DMS153 treated with DMSO at 0.1 percent for 48 hours (cell line): ENCODE data around the gene LSAMP.
"Not testable (repeated sequence)": the region's sequence is repeated elsewhere in the genome, so short reads cannot be mapped to it uniquely, and the experiment has no call there.

Source experiments
- DNase-seq: peaks from one replicate; lab custom pipeline; 2025; ENCODE audit not compliant: unreplicated experiment; lab: John Stamatoyannopoulos, UW

The LSAMP gene

DNA sequence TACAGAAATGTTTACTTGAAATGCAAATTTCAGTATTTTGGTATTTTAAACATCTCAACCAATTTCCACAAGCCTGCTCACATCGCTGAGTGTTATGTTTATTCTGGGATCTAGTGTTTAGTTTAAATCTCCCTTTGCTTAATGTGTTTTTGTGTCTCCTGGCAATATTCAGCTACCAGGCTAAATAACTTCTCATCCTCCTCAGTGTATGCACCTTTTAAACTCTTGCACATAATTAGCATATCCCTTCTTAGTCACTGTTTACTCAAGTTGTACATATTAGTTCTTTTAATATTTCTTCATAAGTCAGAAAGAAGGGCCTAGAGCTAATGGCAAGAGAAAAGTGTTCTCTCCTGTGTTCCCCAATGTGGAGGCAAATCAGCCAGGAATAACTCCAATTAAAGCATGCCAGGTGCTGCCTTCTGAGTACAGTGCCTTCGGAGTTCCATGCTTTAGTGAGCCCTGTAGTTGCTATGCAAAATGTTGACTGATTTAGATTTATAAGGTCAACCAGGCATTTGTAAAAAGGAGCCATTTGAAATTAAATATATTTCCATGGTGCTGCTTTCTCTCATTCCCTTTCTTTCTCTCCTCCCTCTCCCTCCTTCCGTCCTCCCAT is 587.7 kb downstream of the LSAMP start:
- no peak for DNase-seq

DNA sequence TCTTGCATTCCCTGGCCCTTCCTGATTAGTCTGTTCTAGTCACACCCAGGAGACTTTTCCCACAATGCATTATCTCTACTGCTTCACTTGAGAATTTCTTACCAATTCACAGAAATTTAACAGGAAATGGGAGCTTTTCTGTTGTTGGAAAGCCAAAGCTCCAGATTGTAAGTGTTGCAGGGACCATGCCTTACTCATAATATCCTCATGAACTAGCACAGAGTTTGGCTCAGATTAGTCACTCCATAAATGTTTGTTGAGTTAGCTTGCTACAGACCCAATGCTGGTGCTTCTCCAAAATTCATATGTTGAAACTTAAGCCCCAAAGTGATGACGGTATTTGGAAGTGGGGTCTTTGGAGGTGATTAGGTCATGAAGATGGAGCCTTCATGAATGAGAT is 589.4 kb downstream of the LSAMP start:
- no peak for DNase-seq

DNA sequence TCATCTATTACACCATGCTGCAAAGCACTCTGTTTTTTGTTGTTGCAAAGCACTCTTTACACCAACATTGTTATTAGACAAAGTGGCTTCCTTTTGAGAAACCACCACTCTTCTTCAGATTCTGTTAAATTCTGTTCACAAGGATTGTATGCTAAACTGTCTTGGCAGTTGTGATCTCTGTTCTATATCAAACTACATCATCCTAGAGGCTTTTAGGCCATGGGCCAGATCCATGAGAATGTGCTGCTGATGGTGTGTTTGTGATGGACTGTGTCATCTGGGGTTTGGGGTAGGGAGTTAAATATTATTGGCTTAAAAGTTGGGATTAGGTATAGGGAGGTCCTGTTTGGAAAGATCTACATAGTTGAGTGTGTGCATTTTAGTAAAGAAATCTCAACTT is 592.2 kb downstream of the LSAMP start:
- no peak for DNase-seq

DNA sequence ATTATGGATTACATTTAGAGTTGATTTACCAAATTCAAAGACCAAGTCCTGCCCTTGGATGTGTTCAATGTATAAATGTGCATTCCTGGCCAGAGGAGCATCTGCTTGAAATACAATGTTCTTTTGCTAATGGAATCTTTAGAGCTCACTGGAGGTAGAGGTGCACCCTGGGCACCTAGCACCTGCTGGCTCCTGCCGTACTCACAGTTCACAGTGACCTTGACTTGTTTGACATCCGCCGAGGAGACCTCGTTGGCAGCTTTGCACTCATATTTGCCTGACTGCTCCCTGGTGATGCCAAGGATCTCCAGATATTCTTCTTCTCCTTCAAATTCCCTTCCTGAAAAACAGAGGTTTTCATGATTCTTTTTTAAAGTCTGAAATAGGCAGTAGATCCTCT is 593.0 kb downstream of the LSAMP start:
- no peak for DNase-seq

DNA sequence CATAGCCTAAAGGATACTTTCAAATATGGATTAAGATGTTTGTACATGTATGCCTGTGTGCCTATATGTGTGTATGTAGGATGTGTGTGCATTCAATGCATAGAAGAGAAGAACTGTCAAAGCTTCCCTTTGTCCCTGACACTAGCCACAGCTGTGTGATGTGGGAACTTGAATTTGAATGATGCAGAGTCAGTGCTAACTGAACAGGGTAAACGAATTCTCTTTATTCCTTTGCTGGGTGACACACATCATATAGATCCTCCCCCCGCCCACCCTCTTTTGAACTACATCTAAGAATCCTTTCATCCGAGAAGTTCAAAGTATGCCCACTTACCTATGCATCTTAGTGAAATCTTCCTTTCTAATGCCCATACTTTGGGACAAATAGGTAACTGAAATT is 593.7 kb downstream of the LSAMP start:
- no peak for DNase-seq

DNA sequence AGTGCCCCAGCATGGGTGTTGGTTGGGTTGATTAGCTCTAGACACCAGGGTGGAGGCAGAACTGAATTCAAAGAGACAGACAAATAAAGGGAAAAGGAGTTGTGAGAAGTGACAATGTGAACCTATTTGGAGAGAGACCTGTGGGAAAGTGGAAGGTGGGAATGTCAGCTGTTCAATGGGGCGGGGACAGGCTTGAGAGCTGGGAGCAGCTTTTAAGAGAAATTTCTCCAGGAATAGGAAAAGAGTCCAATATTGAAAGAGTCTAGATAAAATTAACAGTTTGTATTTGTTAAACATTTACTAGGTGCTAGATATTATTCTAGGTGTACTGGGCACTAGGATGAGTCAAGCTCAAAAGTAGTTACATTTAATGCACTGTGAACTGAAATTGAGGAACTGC is 596.6 kb downstream of the LSAMP start:
- DNase-seq: no peak

DNA sequence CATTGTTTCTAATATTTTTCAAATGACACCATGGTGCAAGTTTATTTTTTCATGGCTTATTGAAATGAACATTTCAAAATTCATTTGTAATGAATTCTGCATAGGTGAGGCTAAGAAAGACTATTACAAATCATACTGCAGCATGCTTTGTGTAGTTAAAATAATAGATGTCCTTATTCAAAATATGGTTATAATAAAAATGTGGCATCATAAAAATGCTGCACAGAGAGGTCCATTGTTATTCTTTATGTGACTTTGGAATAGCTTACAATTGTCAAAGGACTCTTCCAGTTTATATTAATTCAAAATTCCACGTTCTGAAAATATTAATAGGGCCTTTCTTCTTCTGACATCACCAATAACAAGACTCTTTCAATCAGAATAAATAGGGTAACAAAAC is 599.3 kb downstream of the LSAMP start:
- DNase-seq: no peak

DNA sequence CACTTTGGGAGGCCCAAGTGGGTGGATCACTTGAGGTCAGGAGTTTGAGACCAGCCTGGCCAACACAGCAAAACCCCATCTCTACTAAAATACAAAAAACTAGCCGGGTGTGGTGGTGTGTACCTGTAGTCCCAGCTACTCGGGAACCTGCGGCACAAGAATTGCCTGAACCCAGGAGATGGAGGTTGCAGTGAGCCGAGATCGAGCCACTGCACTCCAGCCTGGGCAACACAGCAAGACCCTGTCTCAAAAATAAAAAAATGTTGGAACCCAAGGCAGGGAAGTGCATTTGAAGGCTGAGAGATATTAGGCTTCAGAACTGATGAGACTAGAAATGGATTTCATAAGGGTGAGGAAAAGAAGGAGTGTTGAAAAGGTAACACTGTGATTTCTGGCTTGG is 600.6 kb downstream of the LSAMP start:
- DNase-seq: not testable (repeated sequence)

DNA sequence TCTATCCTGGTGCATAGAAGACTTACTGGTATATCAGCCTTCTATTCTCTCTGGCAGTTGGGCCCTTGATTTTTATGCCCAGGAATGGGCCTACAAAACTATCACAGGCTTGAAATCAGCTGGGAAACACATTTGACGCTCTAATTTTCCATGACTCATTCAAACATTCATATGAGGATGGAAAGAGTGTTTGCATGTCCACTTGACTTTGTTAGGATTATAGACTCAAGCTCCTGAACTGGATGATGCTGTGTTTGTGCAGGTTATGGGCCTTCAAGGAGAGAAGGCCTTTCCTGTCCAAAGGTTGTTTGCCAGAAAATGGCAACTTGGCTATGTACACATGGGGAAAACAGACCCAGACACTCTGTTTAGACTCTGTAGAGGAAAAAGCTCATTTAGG is 602.1 kb downstream of the LSAMP start:
- peak; percentile 96 for DNase-seq

DNA sequence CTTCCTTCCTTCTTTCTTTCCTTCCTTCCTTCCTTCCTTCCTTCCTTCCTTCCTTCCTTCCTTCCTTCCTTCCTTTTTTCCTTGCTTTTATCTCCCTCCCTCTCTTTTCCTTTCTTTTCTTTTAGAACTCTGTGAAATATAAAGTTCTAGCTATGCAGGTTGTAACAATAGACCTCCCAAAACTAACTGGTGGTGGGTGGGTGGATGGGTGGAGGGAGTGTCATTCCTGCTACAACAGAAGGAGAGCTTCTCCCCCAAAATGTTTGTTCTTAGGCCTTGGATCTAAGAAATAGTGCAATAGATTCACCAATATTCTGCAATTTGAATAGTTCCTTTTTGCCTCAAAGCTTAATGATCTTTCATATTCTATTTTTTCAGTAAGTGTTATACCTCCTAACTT is 606.0 kb downstream of the LSAMP start:
- no peak for DNase-seq

DNA sequence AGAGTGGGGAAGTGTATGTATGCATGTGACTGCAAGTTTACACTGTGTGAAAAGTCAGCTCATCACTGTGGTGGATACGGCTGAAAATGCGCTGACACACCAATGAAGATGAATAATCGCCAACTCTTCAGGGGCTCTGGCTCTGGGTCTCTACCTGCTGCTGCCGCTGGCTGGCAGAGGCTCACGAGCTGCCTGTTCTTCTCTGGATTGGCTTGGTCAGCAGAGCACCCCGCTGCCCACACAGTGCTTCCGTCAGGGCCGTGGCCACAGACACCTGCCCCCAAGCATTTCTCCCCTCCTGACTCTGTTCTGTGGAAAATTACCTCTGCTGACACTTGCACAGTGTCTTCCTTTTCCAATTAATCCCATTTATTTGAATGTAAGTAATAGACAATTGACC is 606.5 kb downstream of the LSAMP start:
- DNase-seq: no peak

DNA sequence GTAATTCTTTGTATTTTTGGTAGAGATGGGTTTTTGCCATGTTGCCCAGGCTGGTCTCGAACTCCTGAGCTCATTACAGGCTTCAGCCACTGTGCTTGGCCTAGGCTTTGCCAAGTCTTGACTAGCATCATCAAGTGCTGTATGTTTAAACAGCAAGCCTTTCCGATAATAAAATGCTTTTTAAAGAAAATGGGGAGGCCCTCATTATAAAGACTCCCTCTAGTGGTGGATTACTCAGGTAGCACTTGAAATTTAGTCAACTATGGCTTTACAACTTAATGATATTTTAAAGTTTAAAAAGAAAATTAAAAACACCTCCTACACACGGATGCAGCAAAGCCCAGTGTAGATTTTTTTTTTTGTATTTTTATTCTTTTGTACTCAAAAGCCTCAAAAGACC is 608.3 kb downstream of the LSAMP start:
- peak; percentile 20 for DNase-seq

DNA sequence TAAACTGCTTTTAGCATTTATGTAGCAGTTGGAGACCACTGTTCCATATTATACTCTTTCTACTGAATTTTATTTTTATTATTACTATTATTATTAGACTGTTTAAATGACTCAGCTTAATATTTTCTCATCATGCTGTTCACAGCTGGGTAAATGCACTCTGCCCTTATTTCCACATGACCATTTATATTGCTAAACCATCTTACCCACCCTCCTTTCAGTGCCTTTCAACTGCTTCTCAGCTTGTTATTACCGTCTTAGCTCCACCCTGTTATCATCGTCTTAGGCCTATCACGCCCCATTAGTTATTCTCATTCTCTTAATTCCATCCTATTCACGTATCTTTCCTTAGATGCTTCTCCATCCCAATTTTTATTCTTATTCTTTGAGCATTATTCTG is 609.3 kb downstream of the LSAMP start:
- DNase-seq: no peak

DNA sequence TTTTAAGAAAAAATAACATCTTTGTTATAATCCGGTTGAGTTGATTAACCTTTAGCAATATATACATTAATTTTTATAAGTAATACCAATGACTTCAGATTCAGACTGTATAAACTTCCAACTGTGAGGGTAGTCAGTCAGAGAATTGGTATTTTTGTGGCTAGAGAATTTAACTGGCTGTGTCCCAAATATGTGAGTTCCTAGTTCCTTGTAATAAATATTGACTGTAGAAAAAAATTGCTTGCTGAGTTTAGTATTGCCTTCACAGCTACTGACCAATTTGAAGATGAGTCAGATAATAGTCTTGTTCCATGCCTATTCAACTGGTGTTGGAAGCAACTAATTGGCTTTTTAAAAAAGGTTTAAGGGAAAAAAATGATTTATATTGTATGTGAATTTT is 611.2 kb downstream of the LSAMP start:
- DNase-seq: no peak

DNA sequence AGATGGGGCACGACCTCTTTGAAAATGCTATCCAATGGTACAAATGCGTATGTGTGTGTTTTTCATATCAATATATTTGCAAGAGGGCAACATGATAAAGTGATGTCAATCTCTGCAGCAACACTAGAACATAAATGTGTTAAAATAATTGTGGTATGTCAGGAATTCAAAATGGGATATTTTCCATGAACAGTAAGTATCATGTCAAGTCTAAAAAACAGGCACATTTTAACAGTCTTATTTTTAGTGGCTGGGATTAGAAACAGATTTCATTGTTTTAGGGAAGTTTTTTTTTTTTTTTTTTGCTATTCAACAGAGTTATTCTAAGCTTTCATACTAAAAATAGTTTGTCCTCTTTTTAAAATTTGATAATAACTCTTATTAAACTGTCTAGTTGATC is 612.2 kb downstream of the LSAMP start:
- DNase-seq: no peak

DNA sequence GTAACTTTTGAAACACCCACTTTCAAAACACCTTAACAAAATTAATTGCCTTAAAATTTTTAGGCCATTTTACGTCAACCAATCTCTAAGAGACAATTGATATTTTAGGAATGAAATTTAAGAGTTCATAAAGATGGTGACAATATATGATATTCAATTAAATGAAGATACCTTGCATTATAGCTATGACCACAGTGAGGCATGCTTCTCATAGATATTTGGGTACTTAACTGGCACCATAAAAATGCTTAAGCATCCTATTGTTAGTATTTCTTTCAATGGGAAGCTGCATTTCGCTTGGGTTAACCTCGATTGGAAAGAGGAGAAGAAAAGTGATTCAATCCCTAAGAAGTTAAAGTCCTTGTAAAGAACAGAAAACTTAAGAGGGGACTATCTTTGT is 613.0 kb downstream of the LSAMP start:
- no peak for DNase-seq

DNA sequence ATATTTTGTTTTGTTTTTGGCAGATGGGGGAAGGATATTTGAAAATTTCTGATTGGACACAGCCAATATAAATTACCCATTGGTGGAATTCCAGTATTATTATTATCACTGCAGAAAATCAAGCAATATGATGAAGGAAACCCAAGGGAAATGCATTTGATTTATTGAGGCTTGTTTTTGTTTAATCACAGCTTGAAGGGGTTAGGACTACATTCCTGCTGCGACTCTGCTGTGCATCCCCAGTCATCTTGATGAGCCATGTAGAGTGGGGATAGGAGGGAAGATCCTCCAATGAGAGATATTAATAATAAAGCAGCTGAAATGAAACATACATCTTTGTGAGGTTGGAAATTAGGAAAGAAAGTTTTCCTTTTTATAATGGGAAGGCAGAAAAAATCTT is 613.4 kb downstream of the LSAMP start:
- no peak for DNase-seq

DNA sequence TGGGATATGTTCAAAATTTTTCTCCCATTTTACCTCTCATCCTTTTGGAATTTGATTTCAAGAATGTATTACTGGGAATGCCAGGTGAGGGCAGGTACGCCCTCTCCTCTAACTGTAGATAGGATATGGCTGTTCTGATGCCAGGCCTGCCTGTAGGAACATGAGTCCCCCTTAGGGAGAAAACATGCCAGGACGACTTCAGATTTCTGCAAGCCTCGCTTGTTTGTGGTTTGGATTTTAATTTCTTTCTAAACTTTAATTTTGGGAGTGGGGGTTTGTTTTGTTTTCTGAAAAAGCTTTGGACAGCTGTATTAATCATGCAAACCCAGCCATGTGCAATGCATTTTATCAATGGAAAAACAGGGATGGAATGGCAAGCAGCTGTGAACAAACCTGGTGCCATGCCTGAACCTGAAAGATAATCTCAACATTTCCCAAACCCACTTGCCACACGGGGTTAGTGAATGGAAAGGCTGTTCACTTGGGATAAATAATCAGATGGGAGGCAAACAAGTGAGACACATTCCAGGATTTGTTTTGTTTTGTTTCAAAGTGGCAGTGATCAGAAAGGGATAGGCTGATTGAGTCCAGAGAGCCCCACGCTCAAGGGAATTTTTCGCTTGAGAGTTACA is 614.4 kb downstream of the LSAMP start:
- DNase-seq: no peak

DNA sequence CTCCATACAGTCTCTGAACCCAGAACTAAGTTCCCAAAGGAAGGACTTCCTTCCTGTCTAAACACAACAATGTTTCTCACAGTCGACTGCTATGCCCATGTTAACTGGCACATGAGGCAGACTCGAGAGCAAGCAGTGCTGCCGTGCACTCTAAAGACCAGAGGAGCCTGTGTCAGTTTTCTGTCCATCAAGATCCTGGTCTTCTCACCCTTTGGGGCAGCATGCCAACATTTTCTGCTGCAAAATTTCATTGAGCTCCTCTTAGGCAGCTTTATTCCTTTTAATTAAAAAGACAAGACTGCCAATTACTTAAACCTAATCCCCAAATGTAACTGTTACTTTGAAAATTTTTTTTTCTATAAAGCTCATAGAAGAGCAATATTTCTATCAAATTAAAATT is 616.9 kb downstream of the LSAMP start:
- no peak for DNase-seq

DNA sequence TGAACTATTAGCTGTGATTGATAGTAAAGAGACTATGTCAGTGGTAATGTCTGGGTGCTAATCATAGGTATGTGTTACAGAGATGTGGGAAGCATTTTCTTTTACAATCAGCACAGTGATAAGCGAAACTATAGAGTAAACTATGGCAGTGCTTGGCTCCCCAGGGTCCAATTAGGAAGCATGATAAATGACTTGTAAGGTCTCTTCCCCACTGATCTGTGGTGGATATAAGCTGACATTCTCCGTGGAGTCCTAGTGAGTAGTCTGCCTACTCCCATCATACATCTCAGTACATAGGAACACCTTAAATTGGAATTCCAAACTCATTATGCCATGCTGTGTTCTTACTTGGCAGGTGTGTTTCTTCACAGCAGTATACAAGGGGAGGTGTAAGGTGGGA is 617.8 kb downstream of the LSAMP start:
- no peak for DNase-seq

DNA sequence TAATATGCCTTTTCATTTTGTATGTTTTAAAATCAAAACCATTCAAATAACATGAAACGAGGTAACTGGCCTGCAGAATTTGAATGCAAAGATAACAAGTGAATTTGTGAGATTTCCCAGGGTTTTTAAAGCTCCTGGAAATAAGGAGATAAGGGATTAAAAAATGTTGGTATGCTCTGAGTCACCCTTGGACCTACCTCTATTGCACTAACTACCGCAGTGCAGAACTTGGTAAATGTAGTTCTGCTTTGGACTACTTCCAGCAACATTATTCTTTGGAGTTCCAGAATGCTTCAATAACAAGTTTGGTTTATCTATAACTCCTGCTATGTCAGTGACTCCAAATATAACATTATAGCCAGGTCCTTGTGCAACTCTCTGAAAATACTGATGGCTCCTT is 620.2 kb downstream of the LSAMP start:
- no peak for DNase-seq

DNA sequence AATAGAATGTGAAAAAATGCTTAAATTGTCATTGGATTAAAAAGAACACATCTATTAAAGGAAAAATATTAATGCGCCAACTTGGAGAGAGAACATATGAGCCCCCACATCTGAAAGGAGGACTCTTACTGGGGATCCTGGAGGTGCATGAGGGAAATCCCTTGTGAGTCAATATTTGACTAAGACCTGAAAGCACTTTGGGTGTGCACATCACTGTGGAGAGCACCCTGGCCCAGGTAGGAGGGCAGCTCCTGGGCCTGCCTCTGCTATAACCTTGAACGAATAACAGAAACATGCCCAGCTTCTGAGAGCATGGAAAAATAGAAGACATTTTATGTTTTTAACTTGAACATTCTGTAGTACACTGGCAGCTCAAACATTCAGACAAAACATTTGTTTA is 622.2 kb downstream of the LSAMP start:
- DNase-seq: no peak

DNA sequence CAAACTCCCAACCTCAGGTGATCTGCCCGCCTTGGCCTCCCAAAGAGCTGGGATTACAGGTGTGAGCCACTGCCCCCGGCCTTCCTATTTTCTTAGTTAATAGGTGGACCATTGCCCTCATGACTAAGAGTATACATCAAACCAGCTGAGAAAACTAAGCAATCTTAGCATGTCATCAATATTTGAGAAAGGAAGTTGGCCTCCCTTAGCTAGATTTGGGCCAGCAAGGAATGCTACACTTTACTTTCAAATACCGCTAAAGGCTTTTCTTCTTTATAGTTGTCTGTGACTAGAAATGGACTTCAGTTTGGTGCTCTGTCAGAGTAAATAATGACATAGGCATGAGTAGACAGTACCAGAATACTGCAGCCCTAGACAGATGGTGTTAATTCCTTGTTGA is 622.7 kb downstream of the LSAMP start:
- DNase-seq: no peak
